HG03558 (cell line): ENCODE results near the gene SSR4.
"Not testable (repeated sequence)": the region's sequence is repeated elsewhere in the genome, so short reads cannot be mapped to it uniquely, and the experiment has no call there.

Experiments
- ATAC-seq: cut with Tn5 transposase; IDR thresholded peaks from one replicate; pipeline ENCODE4 v1.9.1; 2021; ENCODE audit warnings: moderate number of reproducible peaks; ENCODE audit not compliant: unreplicated experiment; ENCODE audit errors: extremely low read depth

Gene SSR4

GRCh38 chrX:153802513-153803045, 8.1 kb downstream of the SSR4 start:
- no peak for ATAC-seq

GRCh38 chrX:153803211-153804099, 9.0 kb downstream of the SSR4 start:
- no peak for ATAC-seq

DNA sequence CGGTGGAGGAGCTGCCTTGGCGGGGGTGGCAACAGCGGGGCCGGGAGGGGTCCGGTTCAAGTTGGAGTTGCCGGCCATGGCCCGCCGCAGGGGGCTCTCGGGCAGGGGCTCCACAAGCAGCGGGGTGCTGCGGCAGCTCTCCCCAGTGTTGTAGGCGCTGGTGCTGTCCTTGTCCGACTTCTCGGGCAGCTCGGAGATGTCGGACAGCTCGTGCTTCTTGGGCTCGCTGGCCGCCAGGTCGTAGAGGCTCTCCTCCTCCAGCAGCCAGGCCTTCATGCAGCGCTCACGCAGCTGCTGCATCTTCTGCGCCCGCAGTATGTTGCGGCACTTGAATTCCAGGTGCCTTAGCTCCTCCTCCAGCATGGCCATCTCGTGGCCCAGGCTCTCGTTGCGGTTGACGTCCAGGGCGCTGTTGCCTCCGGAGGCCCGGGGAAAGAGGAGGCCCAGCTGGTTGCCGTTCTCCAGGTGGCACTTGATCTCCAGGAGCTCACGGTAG, 9.7 kb downstream of the SSR4 start:
- no peak for ATAC-seq

DNA sequence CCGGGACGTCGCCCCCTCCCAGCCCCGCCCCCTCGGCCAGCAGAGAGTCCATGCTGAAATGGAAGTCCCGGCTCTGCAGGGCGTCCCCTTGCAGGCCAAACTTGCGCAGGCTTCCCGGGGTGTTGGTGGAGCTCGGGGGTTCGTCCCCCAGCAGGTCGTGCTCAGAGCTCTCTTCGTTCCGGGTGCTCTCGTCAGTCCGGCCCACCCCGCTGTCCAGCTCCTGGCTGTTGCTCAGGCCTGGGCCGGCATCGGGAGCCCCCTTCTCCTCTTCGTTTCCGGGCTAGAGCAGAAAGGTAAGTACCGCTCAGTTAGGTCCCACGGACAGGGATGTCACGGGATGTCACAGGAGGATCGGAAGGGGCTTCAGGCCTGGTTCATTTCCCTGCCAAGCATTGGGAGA, 10.2 kb downstream of the SSR4 start:
- ATAC-seq, result no peak

DNA sequence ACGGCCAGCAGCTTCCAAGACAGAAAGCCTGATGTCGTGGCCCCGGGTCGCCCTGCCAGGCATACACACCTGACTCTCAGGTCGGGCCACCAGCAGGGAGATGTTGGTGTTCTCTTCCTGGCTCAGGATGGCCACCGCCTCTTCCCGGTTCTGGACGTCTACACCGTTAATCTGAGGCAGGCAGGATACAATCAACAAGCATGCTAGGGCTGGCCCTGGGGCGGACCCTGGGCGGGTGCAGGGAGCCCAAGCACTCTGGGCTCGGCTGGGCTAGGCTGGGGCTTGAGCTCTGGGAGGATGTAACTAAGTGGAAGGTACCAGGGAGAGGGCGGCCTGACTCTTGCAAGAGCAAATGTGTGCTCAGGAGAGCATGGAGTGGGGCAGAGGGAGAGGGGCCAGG, 11.0 kb downstream of the SSR4 start:
- ATAC-seq, result no peak

GRCh38 chrX:153806999-153807575, 12.6 kb downstream of the SSR4 start:
- no peak for ATAC-seq

DNA sequence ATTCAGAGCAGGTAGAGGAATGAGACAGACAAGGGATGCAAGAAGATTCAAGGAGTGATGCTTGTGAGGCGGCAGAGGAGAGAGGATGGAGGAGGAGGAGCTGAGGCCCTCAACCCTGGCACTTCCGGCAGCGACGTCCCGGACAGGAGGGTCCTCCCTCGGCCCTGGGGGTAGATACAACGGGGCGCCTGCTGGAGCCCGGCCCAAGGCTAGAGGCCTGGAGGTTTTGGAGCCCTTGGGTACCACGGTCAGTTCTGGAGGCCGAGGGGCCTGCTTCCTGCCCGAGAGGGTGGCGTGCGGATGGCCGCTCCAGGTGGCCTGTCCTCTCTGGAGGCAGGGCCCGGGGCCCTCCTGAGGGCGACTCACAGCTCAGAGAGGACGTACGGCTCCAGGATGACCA, 13.5 kb downstream of the SSR4 start:
- ATAC-seq, result no peak

DNA sequence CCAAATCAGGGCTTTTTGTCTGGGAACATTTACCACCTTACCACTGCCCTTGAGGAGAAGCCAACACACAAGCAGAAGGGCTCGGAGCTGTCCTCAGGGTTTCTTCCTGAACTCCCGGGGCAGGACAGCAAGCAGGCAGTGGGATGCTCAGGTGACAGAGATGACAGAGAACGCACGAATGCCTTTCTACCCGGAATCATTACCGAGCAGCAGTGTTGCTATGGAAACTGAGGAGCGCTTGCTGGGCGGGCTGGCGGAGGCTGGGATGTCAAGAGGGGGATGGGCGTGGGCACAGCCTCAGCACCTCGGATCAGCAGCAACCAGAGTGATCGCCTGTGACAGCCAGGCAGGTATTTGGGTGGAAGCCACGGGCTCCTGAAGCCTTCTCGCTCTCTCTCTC, 17.8 kb downstream of the SSR4 start:
- ATAC-seq, result no peak

GRCh38 chrX:153813161-153813560, 18.7 kb downstream of the SSR4 start:
- no peak for ATAC-seq

GRCh38 chrX:153814591-153815315, 20.3 kb downstream of the SSR4 start:
- no peak for ATAC-seq

DNA sequence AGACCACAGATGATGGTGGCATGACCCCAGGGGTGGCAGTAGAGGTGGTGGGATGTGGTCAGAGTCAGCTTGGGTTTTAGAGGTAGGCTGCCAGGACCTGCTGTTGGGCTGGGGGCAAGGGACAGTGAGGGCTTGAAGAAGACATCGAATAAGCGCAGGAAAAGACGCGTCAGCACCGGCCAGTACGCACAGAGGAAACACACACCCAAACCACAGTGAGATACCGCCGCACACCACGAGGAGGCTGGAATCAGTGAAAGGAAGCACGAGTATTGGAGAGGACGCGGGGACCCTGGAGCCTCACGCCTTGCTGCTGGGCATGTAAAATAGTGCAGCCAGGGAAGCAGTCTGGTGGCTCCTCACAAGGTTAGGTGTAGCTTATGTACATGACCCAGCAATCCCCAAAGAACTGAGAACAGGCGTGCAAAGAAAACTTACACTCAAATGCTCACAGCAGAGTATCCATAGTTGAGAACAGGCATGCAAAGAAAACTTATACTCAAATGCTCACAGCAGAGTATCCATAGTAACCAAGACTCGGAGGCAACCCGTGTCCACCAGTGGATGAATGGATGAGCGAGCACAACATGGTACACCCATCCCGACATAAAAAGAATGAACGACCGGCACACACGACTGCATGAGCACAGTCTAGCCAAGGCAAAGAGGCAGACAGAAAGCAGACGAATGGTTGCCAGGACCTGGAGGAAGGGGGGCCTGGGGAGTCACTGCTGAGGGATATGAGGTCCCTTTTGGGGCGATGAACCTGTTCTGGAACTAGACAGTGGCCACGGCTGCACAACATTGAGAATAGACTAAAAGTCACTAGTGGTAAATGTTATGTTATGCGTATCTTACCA, 22.6 kb downstream of the SSR4 start:
- no peak for ATAC-seq

- not testable (repeated sequence) for ATAC-seq
Observed at GRCh38 chrX:153818064-153818463, 23.6 kb downstream of the SSR4 start.

DNA sequence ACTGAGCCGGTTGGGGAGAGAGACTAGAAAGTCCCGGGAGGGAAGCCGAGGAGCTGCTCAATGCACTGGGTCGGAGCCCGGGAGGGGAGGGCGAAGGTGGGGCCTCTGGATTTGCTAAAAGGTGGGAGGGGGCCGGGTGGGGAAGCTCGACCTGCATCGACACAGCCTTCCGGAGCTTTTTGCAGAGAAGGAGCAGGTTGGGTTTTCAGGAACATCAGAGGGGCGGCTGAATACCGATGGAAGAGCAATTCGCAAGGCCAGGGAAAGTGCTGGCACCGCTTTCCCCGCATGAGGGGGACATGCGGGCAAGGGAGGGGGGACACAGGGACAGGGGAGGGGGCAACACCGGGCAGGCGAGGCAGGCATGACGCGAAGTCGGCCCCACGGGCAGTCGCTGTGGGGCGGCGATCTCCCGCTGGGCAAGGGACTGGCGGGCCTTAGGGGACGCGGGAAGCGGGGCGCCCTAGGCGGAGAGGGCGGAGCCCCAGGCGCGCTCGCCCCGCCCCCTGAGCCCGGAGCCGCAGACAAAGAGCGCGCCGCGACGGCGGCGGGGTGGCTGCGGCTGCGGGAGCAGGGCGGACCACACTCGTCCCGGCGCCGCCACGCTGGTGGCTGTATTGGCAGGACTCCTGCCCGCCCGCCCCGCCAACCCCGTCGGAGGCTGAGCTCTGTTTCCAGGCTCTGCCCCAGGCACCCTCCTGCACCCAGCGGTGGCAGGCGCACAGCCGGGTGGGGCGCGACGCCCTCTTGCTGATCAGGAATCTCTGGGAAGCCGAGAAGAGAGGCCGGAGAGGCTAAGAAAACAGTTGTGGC, 24.3 kb downstream of the SSR4 start:
- no peak for ATAC-seq

DNA sequence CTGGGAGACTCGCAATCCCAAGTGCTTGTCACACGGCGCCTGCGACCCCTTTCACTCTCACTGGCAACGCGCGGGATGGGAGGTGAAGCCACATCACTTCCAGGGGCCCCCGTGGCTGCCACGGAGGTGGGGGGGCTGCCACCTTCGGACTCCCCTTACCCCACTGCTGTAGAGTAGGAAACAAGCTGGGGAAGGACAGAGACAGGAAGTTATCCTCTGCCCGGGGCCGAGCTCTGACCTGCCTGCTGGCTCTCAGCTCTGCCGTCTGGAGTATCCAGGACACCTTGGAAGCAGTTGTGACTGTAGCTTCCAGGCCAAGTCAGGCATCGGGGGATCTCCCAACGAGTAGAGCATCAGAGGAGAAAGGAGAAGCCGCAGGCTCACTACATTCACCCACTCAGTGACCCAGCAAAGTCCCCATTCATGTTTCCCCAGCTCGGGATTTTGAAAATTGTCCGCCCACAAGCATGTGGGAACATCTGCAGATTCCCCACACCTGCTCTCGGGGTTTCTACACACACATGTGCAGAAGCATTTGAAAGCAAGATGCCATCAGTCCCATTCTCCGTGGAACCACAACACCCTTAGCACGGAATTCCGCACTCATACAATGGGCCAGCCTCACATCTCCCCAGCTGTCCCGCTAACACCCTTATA, 25.0 kb downstream of the SSR4 start:
- no peak for ATAC-seq

DNA sequence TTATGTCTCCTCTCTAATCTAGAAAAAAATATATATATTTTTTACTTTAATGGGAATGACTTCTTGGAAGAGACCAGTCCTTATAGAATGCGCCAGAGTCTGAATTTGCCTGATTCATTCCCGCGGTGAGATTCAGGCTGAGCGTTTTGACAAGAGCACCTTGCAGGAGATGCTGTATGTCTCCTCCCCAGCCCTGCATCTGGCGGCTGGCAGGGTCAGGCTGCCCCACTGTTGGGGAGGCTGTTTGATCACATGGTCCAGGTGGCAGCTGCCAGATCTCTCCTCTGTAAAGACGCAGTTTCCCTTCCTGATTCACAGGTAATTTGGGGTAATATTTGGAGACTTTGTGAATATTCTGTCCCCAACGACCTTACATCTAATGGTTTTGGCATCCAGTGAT, 26.1 kb downstream of the SSR4 start:
- ATAC-seq, result no peak

- ATAC-seq, result no peak
Observed at GRCh38 chrX:153821066-153821465, 26.6 kb downstream of the SSR4 start.

DNA sequence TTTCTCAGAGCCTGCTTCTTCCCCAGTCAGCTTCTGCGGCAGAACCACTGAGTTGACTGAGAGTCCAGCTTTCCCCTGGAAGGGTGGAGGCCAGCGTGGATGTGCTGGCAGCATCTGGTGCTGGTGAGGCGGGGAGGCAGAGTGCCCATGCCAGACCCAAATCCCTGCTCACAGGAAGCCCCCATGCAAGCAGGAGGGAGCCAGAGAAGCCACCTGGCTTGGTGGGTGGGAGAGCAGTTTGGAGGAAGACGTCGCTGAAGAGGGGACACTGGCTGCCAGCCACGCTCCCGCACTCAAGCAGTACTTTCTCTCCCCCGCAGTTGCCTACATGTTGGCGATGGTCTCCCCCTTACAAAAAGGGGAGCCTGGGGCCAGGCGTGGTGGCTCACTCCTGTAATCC, 29.9 kb downstream of the SSR4 start:
- ATAC-seq, result no peak

- no peak for ATAC-seq
Observed at GRCh38 chrX:153825042-153825441, 30.6 kb downstream of the SSR4 start.

GRCh38 chrX:153827016-153827415, 32.5 kb downstream of the SSR4 start:
- ATAC-seq, result no peak
